Loucy (cell line): ENCODE measurements around the gene ETFB.
A peak's percentile ranks its signal among the peaks of the same experiment; 100 is the strongest.

Source experiments
- H2AFZ ChIP-seq: fragments of 200-600 bp; sonication (generic); 2 replicates; pipeline ENCODE4 v1.6.0; 2016; ENCODE audit warnings: antibody characterized with exemption, mild to moderate bottlenecking, low read length, moderate library complexity
- H3F3A ChIP-seq: fragments of 200-600 bp; 2 replicates; pipeline ENCODE4 v1.6.0; 2016; ENCODE audit warnings: antibody characterized with exemption, low read depth, mild to moderate bottlenecking
- H3K27me3 ChIP-seq: fragments of 200-600 bp; sonication (generic); 2 replicates; pipeline ENCODE4 v1.6.1; 2014; ENCODE audit warnings: low read length, mild to moderate bottlenecking; ENCODE audit not compliant: insufficient read depth, poor library complexity, severe bottlenecking
- H3K36me3 ChIP-seq: fragments of 200-600 bp; sonication (generic); 2 replicates; pipeline ENCODE4 v1.6.1; 2016; ENCODE audit warnings: low read length; ENCODE audit not compliant: insufficient read depth
- H3K4me1 ChIP-seq: fragments of 200-600 bp; sonication (generic); 2 replicates; pipeline ENCODE4 v1.5.1; 2014; ENCODE audit warnings: low read length, mild to moderate bottlenecking; ENCODE audit not compliant: insufficient read depth, poor library complexity, severe bottlenecking
- H3K4me2 ChIP-seq: fragments of 200-600 bp; sonication (generic); 2 replicates; pipeline ENCODE4 v1.6.0; 2014; ENCODE audit warnings: antibody characterized with exemption, low read length, low read depth, mild to moderate bottlenecking; ENCODE audit not compliant: poor library complexity, severe bottlenecking
- H3K4me3 ChIP-seq: fragments of 200-600 bp; sonication (generic); 2 replicates; pipeline ENCODE4 v1.5.1; 2014; ENCODE audit warnings: low read length, mild to moderate bottlenecking, mixed read lengths; ENCODE audit not compliant: poor library complexity, severe bottlenecking
- H3K79me2 ChIP-seq: fragments of 200-600 bp; sonication (generic); 2 replicates; pipeline ENCODE4 v1.6.1; 2014; ENCODE audit warnings: low read length; ENCODE audit not compliant: insufficient read depth
- H3K9ac ChIP-seq: fragments of 200-600 bp; sonication (generic); 2 replicates; pipeline ENCODE4 v1.6.0; 2014; ENCODE audit warnings: mild to moderate bottlenecking, low read depth, low read length, moderate library complexity; ENCODE audit not compliant: poor library complexity, severe bottlenecking
- H3K9me2 ChIP-seq: fragments of 200-600 bp; sonication (generic); replicated peaks from 2 replicates; pipeline ENCODE4 v1.6.1; 2016; ENCODE audit warnings: low read depth, low read length, mixed read lengths
- H3K9me3 ChIP-seq: fragments of 200-600 bp; sonication (generic); 2 replicates; pipeline ENCODE4 v1.6.1; 2014; ENCODE audit warnings: mild to moderate bottlenecking, antibody characterized with exemption, low read length, low read depth; ENCODE audit not compliant: insufficient read depth
- H4K20me1 ChIP-seq: fragments of 200-600 bp; sonication (generic); 2 replicates; pipeline ENCODE4 v1.6.0; 2014; ENCODE audit warnings: antibody characterized with exemption, low read length, mild to moderate bottlenecking; ENCODE audit not compliant: insufficient read depth, poor library complexity, severe bottlenecking
- CTCF ChIP-seq: fragments of 200-600 bp; sonication (generic); conservative IDR thresholded peaks from 2 replicates; pipeline ENCODE4 v1.5.1; 2014; ENCODE audit warnings: mild to moderate bottlenecking, antibody characterized with exemption, low read length
- EZH2phosphoT487 ChIP-seq: fragments of 200-600 bp; IDR thresholded peaks from 2 replicates; pipeline ENCODE4 v1.6.1; 2018; ENCODE audit warnings: antibody characterized with exemption, mild to moderate bottlenecking, moderate library complexity, borderline replicate concordance

The ETFB gene

GRCh38 chr19:51351266-51351990 lies 14.8 kb downstream of the ETFB start:
- TF ChIP-seq EZH2phosphoT487 (no peak), CTCF (no peak)
- Histone ChIP-seq H3K79me2 (no peaks in the 10 kb centered on the region), H3K9me3 (no peaks in the 10 kb centered on the region), H3K4me2 (no peak overlapping the region), H3K4me3 (no peak overlapping the region), H2AFZ (no peak overlapping the region), H3K36me3 (no peaks in the 10 kb centered on the region), H3K9ac (no peak overlapping the region), H3K9me2 (no peaks in the 10 kb centered on the region), H3K4me1 (peaks cover 5% of the 10 kb centered on the region), H4K20me1 (no peaks in the 10 kb centered on the region), H3F3A (no peaks in the 10 kb centered on the region), H3K27me3 (no peaks in the 10 kb centered on the region)

- no peak overlapping the region for H3K9ac ChIP-seq
- no peaks in the 10 kb centered on the region for H3K36me3 ChIP-seq
- no peak overlapping the region for H2AFZ ChIP-seq
- no peaks in the 10 kb centered on the region for H3K27me3 ChIP-seq
- H4K20me1 ChIP-seq, result no peaks in the 10 kb centered on the region
- no peak overlapping the region for H3K4me2 ChIP-seq
- H3K9me2 ChIP-seq, result no peaks in the 10 kb centered on the region
- no peaks in the 10 kb centered on the region for H3K9me3 ChIP-seq
- H3K4me3 ChIP-seq, result no peak overlapping the region
- no peaks in the 10 kb centered on the region for H3K79me2 ChIP-seq
- H3K4me1 ChIP-seq, result no peaks in the 10 kb centered on the region
- no peaks in the 10 kb centered on the region for H3F3A ChIP-seq
- TF ChIP-seq CTCF (no peak), EZH2phosphoT487 (no peak)
Observed at GRCh38 chr19:51347209-51347928, 18.8 kb downstream of the ETFB start.

GRCh38 chr19:51346742-51347141 lies 19.4 kb downstream of the ETFB start:
- H3K4me2 ChIP-seq, result no peak overlapping the region

More at GRCh38 chr19:51346742-51347141, 19.4 kb downstream of the ETFB start:
- Histone ChIP-seq H3K9me3 (no peaks in the 10 kb centered on the region), H3K36me3 (no peaks in the 10 kb centered on the region), H3K9me2 (no peaks in the 10 kb centered on the region), H3F3A (no peaks in the 10 kb centered on the region), H3K27me3 (no peaks in the 10 kb centered on the region), H3K4me3 (no peak overlapping the region), H4K20me1 (no peaks in the 10 kb centered on the region), H2AFZ (no peak overlapping the region), H3K9ac (no peak overlapping the region), H3K4me1 (no peaks in the 10 kb centered on the region), H3K79me2 (no peaks in the 10 kb centered on the region)
- peak; percentile 40 for TF ChIP-seq CTCF
- TF ChIP-seq EZH2phosphoT487, result no peak
